Astrocyte (in vitro differentiated cells and primary cell): ENCODE results near the gene PREX1. TPM values are rescaled to one million over a fixed set of nuclear protein-coding genes. Genes with fewer than 3 reads are reported as not detected.

ENCODE experiments used
- DNase-seq: peaks from one replicate; pipeline ENCODE4 v3.0.0-alpha.2; 2010; ENCODE audit warnings: low read depth
- FAIRE-seq: peaks from 2 replicates; lab custom pipeline; 2011; peaks lifted over from hg19 to GRCh38; lab: Jason Lieb, UNC
- H2AFZ ChIP-seq: 2 replicates; pipeline ENCODE4 v1.6.0; 2012; ENCODE audit warnings: low read depth, low read length, inconsistent platforms
- H3K27ac ChIP-seq: 2 replicates; pipeline ENCODE4 v1.5.1; 2011; ENCODE audit warnings: low read depth, low read length, inconsistent platforms
- H3K27me3 ChIP-seq: 2 replicates; pipeline ENCODE4 v1.6.0; 2011; ENCODE audit warnings: low read length, inconsistent platforms; ENCODE audit not compliant: insufficient read depth
- H3K36me3 ChIP-seq: 2 replicates; pipeline ENCODE4 v1.5.1; 2011; ENCODE audit warnings: low read length, inconsistent platforms; ENCODE audit not compliant: insufficient read depth
- H3K4me1 ChIP-seq: 2 replicates; pipeline ENCODE4 v1.5.1; 2011; ENCODE audit warnings: low read length, inconsistent platforms; ENCODE audit not compliant: insufficient read depth
- H3K4me2 ChIP-seq: 2 replicates; pipeline ENCODE4 v1.6.0; 2012; ENCODE audit warnings: low read length, inconsistent platforms
- H3K4me3 ChIP-seq: 2 replicates; pipeline ENCODE4 v1.5.1; 2011; ENCODE audit warnings: low read depth, mild to moderate bottlenecking, low read length, inconsistent platforms; ENCODE audit not compliant: insufficient read depth
- H3K79me2 ChIP-seq: 2 replicates; pipeline ENCODE4 v1.6.0; 2012; ENCODE audit warnings: mild to moderate bottlenecking, low read length, inconsistent platforms; ENCODE audit not compliant: insufficient read depth
- H3K9ac ChIP-seq: 2 replicates; pipeline ENCODE4 v1.6.0; 2012; ENCODE audit warnings: mild to moderate bottlenecking, low read length, inconsistent platforms
- H3K9me3 ChIP-seq: 2 replicates; pipeline ENCODE4 v1.5.1; 2012; ENCODE audit warnings: low read depth, mild to moderate bottlenecking, low read length, inconsistent platforms; ENCODE audit not compliant: insufficient read depth
- H4K20me1 ChIP-seq: 2 replicates; pipeline ENCODE4 v1.6.0; 2012; ENCODE audit warnings: low read length, inconsistent platforms; ENCODE audit not compliant: insufficient read depth
- H3K27ac Mint-ChIP-seq: one replicate; pipeline ENCODE4 v1.8.0; 2021; ENCODE audit warnings: mild to moderate bottlenecking, mixed read lengths; ENCODE audit not compliant: unreplicated experiment
- H3K27me3 Mint-ChIP-seq: one replicate; pipeline ENCODE4 v1.8.0; 2021; ENCODE audit warnings: low read depth, mixed read lengths; ENCODE audit not compliant: unreplicated experiment
- H3K36me3 Mint-ChIP-seq: one replicate; pipeline ENCODE4 v1.8.0; 2021; ENCODE audit warnings: low read depth, mixed read lengths; ENCODE audit not compliant: unreplicated experiment
- H3K4me1 Mint-ChIP-seq: one replicate; pipeline ENCODE4 v1.8.0; 2021; ENCODE audit warnings: low read depth, mixed read lengths; ENCODE audit not compliant: unreplicated experiment
- H3K4me3 Mint-ChIP-seq: one replicate; pipeline ENCODE4 v1.8.0; 2021; ENCODE audit warnings: mild to moderate bottlenecking, moderate library complexity, mixed read lengths; ENCODE audit not compliant: unreplicated experiment
- H3K9me3 Mint-ChIP-seq: one replicate; pipeline ENCODE4 v1.8.0; 2021; ENCODE audit warnings: mild to moderate bottlenecking, mixed read lengths; ENCODE audit not compliant: unreplicated experiment
- CTCF ChIP-seq: IDR thresholded peaks from 2 replicates; pipeline ENCODE4 v1.5.1; 2011; ENCODE audit warnings: low read depth, mild to moderate bottlenecking, inconsistent platforms, low read length, moderate library complexity; ENCODE audit not compliant: insufficient read depth
- EZH2 ChIP-seq: IDR thresholded peaks from 2 replicates; pipeline ENCODE4 v1.6.1; 2012; ENCODE audit warnings: mild to moderate bottlenecking, low read length, inconsistent platforms; ENCODE audit not compliant: insufficient read depth
- total RNA-seq: library from RNA; stranded (reverse); gene quantifications from 2 replicates; pipeline ENCODE4 v1.2.1, GENCODE V29; 2021

PREX1 gene
- total RNA-seq, 1 donor from 2014 or later, result 3.5 TPM

DNA sequence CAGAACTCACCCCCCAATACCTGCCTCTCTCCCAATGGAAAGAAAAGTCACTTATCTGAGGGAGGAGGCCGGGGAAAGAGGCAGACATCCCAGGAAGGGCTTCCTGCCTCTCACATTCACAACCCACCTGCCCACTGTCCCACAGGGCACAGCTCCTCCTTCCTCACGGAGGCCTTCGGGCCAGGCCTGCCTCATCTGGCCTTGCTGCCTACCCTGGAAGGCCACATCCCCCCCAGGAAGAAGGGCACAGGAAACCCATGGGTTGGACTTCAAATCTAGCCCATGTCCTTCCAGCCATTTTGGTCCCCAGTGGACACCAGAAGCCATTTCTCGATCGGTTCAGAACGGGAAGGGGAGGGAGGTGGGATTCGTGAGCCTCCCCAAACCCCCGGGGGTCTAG lies 162.0 kb downstream of the PREX1 start:
- no peaks in the 10 kb centered on the region for H3K9me3 ChIP-seq
- no peak for DNase-seq
- no peaks in the 10 kb centered on the region for H3K27me3 ChIP-seq
- H3K36me3 ChIP-seq, result no peaks in the 10 kb centered on the region
- Mint-ChIP-seq H3K4me1 (peaks cover 6% of the 10 kb centered on the region), H3K4me3 (no peak overlapping the region), H3K9me3 (no peaks in the 10 kb centered on the region), H3K27me3 (peaks cover 10% of the 10 kb centered on the region), H3K27ac (no peak overlapping the region), H3K36me3 (no peaks in the 10 kb centered on the region)
- no peak overlapping the region for H3K27ac ChIP-seq
- peaks cover 16% of the 10 kb centered on the region for H3K4me1 ChIP-seq
- no peak overlapping the region for H3K4me3 ChIP-seq
- TF ChIP-seq CTCF (no peak), EZH2 (no peak)
- H2AFZ ChIP-seq, result no peak overlapping the region
- no peak overlapping the region for H3K9ac ChIP-seq
- no peaks in the 10 kb centered on the region for H3K79me2 ChIP-seq
- FAIRE-seq, result no peak
- H3K4me2 ChIP-seq, result no peak overlapping the region
- no peaks in the 10 kb centered on the region for H4K20me1 ChIP-seq

GRCh38 chr20:48662711-48663110 lies 165.1 kb downstream of the PREX1 start:
- Mint-ChIP-seq H3K36me3 (no peaks in the 10 kb centered on the region), H3K4me3 (no peak overlapping the region), H3K27ac (no peak overlapping the region), H3K27me3 (peaks cover 1% of the 10 kb centered on the region), H3K4me1 (peaks cover 12% of the 10 kb centered on the region), H3K9me3 (no peaks in the 10 kb centered on the region)
- Histone ChIP-seq H4K20me1 (no peaks in the 10 kb centered on the region), H2AFZ (no peak overlapping the region), H3K27me3 (no peaks in the 10 kb centered on the region), H3K4me2 (no peak overlapping the region), H3K27ac (no peak overlapping the region), H3K9me3 (peaks cover 2% of the 10 kb centered on the region), H3K9ac (no peak overlapping the region), H3K36me3 (no peaks in the 10 kb centered on the region), H3K4me1 (peaks cover 7% of the 10 kb centered on the region), H3K4me3 (no peak overlapping the region), H3K79me2 (no peaks in the 10 kb centered on the region)
- no peak for DNase-seq
- no peak for TF ChIP-seq CTCF
- TF ChIP-seq EZH2, result no peak
- FAIRE-seq, result no peak

DNA sequence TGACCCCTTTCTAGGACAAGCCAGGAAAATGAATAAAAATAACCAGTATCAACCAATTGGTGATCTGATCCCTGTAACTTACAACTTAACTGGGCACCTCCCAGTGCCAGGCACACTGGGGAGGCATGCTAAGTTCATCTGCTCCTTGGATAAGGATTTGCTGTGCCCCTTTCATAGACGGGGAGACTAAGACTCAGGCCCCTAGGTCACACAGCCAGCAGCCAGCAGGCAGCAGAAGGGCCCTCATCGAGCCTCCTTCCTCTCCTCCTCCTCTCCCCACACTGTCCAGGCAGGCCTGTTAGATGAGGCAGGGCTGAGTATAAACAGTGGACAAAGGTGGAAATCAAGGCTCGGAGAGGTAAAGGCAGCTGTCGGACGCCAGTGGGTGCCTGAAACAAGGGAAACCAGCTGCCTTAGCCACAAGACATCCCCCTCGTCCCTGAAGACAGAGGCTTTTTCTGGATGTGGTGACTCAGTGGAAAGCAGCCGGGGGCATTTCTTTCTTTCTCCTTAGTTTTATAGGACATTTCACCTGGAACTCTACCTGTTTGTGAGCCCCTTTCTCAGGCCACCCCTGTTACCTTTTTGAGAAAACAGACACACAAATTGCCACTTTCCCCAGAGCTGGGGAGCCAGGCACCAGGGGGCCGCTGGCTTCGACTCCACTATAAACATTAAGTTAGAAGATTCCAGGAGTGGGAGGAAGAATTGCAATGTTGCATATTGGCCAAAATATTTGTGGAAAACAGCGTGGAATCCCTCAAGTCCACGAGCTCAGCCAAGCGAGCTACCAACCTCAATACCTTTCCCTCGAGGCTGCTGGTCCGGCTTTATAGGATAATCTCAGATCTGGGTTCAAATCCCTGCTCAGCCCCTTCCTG lies 166.0 kb downstream of the PREX1 start:
- Mint-ChIP-seq H3K4me3 (no peak overlapping the region), H3K27ac (peak overlapping the region; percentile 72), H3K27me3 (peaks cover 2% of the 10 kb centered on the region), H3K36me3 (no peaks in the 10 kb centered on the region), H3K9me3 (no peaks in the 10 kb centered on the region), H3K4me1 (peaks cover 12% of the 10 kb centered on the region)
- no peak overlapping the region for H2AFZ ChIP-seq
- no peaks in the 10 kb centered on the region for H3K27me3 ChIP-seq
- no peak overlapping the region for H3K9ac ChIP-seq
- no peaks in the 10 kb centered on the region for H3K79me2 ChIP-seq
- H3K4me1 ChIP-seq, result peaks cover 6% of the 10 kb centered on the region
- H3K4me3 ChIP-seq, result no peak overlapping the region
- TF ChIP-seq EZH2 (no peak), CTCF (no peak)
- H3K27ac ChIP-seq, result no peak overlapping the region
- FAIRE-seq (no peak), DNase-seq (peak; percentile 53)
- H4K20me1 ChIP-seq, result no peaks in the 10 kb centered on the region
- H3K4me2 ChIP-seq, result no peak overlapping the region
- no peaks in the 10 kb centered on the region for H3K36me3 ChIP-seq
- H3K9me3 ChIP-seq, result peaks cover 2% of the 10 kb centered on the region
